ENCODE measurements around the gene ATP8B4.

ATP8B4 gene

DNA sequence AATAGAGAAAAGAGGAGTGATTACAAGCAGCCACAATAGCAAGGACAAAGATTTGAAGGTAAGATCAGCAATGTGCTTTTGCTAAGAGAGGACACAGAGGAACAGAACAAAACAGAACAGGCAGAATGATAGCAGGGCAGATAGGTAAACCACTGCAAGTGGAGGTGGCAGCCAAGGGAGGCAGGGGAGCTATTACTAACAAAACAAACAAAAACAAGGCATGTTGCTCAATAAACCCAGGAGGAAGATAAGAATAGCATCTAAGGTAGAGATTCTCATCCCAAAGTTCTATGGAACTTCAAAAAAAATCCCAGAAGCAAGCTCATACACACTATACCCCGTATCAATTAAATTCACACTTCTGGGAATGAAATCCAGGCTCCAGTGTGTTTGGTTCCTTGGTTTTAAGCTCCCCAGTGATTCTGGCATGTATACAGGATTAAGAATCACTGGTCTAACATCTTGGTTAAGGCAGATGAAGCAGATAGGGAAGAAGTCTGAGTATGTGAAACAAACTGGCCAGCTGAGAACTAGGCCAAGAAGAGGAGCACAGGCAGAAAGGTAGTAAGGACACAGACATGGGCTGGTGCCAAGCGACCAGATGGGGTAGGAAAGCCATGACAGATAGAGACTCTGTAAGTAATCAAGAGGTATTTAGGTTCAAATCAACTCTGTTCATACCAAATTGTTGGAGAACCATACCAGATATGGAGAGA, 309.0 kb downstream of the ATP8B4 start:
- no peak for DNase-seq (ENCODE audit: extremely low spot score)
- ChIA-PET POLR2A (no interaction called here), CTCF (no interaction called here)
- TF ChIP-seq SUZ12 (IDR thresholded peaks at IDR 0.05): no peak
- TF ChIP-seq BHLHE40 (IDR thresholded peaks at IDR 0.05; ENCODE audit: borderline replicate concordance): no peak
- no peak for TF ChIP-seq TARDBP (IDR thresholded peaks at IDR 0.05)
- TF ChIP-seq ARNT (IDR thresholded peaks at IDR 0.05): no peak
- TF ChIP-seq ELF4 (IDR thresholded peaks at IDR 0.05): no peak
- TF ChIP-seq FOXK2 (IDR thresholded peaks at IDR 0.05): no peak
- TF ChIP-seq LEF1 (IDR thresholded peaks at IDR 0.05; ENCODE audit: borderline replicate concordance): no peak
- TF ChIP-seq L3MBTL2 (conservative IDR thresholded peaks at IDR 0.05): no peak
- TF ChIP-seq FOXM1 (IDR thresholded peaks at IDR 0.05; ENCODE audit: borderline replicate concordance): no peak
- TF ChIP-seq ZNF384 (IDR thresholded peaks at IDR 0.05): no peak
- TF ChIP-seq HDGF (IDR thresholded peaks at IDR 0.05; ENCODE audit: borderline replicate concordance): no peak
- TF ChIP-seq SP1 (IDR thresholded peaks at IDR 0.05): no peak
- no peak for TF ChIP-seq CTBP1 (IDR thresholded peaks at IDR 0.05; ENCODE audit: borderline replicate concordance)

DNA sequence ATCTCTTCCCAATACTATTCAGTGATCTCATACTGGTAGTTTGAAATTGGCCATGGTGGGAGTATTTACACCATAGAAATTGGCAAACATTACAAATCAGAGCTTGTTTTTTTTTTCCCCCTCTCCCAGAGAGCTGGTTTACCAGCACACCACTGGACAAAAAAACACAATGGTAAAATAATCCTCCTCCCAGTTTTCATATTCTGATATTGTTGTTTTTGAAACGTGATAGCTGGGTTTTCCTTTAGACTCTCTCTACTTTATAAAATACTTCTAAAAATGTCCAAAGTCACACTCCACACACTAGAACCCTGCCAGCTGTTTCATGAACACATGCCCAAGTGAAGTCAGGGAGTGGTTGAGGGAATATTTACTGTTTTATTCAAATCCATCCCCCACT, 310.7 kb downstream of the ATP8B4 start:
- POLR2A ChIA-PET: no interaction called here
- CTCF ChIA-PET: no interaction called here

More for the DNA sequence above, 310.7 kb downstream of the ATP8B4 start:
- TF ChIP-seq, protein P1, sequence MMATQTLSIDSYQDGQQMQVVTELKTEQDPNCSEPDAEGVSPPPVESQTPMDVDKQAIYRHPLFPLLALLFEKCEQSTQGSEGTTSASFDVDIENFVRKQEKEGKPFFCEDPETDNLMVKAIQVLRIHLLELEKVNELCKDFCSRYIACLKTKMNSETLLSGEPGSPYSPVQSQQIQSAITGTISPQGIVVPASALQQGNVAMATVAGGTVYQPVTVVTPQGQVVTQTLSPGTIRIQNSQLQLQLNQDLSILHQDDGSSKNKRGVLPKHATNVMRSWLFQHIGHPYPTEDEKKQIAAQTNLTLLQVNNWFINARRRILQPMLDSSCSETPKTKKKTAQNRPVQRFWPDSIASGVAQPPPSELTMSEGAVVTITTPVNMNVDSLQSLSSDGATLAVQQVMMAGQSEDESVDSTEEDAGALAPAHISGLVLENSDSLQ (IDR thresholded peaks at IDR 0.05): no peak
- TF ChIP-seq TARDBP (IDR thresholded peaks at IDR 0.05): no peak
- TF ChIP-seq FOXK2 (IDR thresholded peaks at IDR 0.05): no peak
- no peak for TF ChIP-seq FOXA1 (IDR thresholded peaks at IDR 0.05)
- no peak for TF ChIP-seq ZNF384 (IDR thresholded peaks at IDR 0.05)
- TF ChIP-seq HDGF (IDR thresholded peaks at IDR 0.05; ENCODE audit: borderline replicate concordance): no peak
- TF ChIP-seq ELF4 (IDR thresholded peaks at IDR 0.05): no peak
- TF ChIP-seq SUZ12 (IDR thresholded peaks at IDR 0.05): no peak
- TF ChIP-seq ARNT (IDR thresholded peaks at IDR 0.05): no peak
- TF ChIP-seq BHLHE40 (IDR thresholded peaks at IDR 0.05; ENCODE audit: borderline replicate concordance): no peak
- TF ChIP-seq SP1 (IDR thresholded peaks at IDR 0.05): no peak
- no peak for TF ChIP-seq LEF1 (IDR thresholded peaks at IDR 0.05; ENCODE audit: borderline replicate concordance)
- TF ChIP-seq CTBP1 (IDR thresholded peaks at IDR 0.05; ENCODE audit: borderline replicate concordance): no peak
- TF ChIP-seq NFRKB (IDR thresholded peaks at IDR 0.05): no peak
- no peak for TF ChIP-seq L3MBTL2 (conservative IDR thresholded peaks at IDR 0.05)
- TF ChIP-seq FOXM1 (IDR thresholded peaks at IDR 0.05; ENCODE audit: borderline replicate concordance): no peak
- DNase-seq (ENCODE audit: extremely low spot score): no peak

Data from HEK293T (cell line).